HepG2 (cell line): ENCODE results near the gene FAM171A2. TPM values are rescaled to one million over a fixed set of nuclear protein-coding genes. Genes with fewer than 3 reads are reported as not detected.

Experiments used
- AGO1 ChIP-seq: fragments of 200-400 bp; formaldehyde crosslinking; IDR thresholded peaks from 2 replicates; pipeline ENCODE4 v1.6.1; 2017; ENCODE audit warnings: mild to moderate bottlenecking, low read depth, low read length, moderate library complexity; ENCODE audit not compliant: poor library complexity, severe bottlenecking
- BHLHE40 ChIP-seq: IDR thresholded peaks from 2 replicates; pipeline ENCODE4 v1.6.1; 2011; ENCODE audit warnings: low read length, improper control_type of control experiment
- CENPBD1 ChIP-seq: sonication (generic); formaldehyde crosslinking; IDR thresholded peaks from 2 replicates; pipeline ENCODE4 v1.8.0; 2022; ENCODE audit warnings: missing genetic modification reagents, low read depth, mild to moderate bottlenecking, borderline replicate concordance
- DMAP1 ChIP-seq: IDR thresholded peaks from 2 replicates; pipeline ENCODE4 v1.6.1; 2016
- E2F5 ChIP-seq: sonication (generic); formaldehyde crosslinking; conservative IDR thresholded peaks from 2 replicates; pipeline ENCODE4 v1.4.0; 2020; ENCODE audit warnings: missing genetic modification reagents
- EP300 ChIP-seq, 3 experiments: sonication (generic) in 1 of 3; formaldehyde crosslinking in 1 of 3; IDR thresholded peaks; 2 replicates each; pipeline versions ENCODE4 v1.5.1 to v1.6.1; 2011 to 2020; ENCODE audit warnings: low read depth in 2 of 3, low read length in 2 of 3, borderline replicate concordance in 1 of 3, improper control_type of control experiment in 1 of 3, mild to moderate bottlenecking in 1 of 3, missing genetic modification reagents in 1 of 3, moderate library complexity in 1 of 3
- FOXM1 ChIP-seq: sonication (generic); formaldehyde crosslinking; IDR thresholded peaks from 2 replicates; pipeline ENCODE4 v1.5.0; 2020; ENCODE audit warnings: missing genetic modification reagents
- GABPB1 ChIP-seq: IDR thresholded peaks from 2 replicates; pipeline ENCODE4 v1.6.1; 2016; ENCODE audit warnings: mild to moderate bottlenecking, missing genetic modification reagents, moderate library complexity, missing compliant biosample characterization
- GMEB1 ChIP-seq: sonication (generic); formaldehyde crosslinking; IDR thresholded peaks from 2 replicates; pipeline ENCODE4 v1.5.1; 2020; ENCODE audit warnings: missing genetic modification reagents, mild to moderate bottlenecking, borderline replicate concordance
- GZF1 ChIP-seq: sonication (generic); formaldehyde crosslinking; IDR thresholded peaks from 2 replicates; pipeline ENCODE4 v1.5.1; 2020; ENCODE audit warnings: mild to moderate bottlenecking, missing genetic modification reagents
- MAZ ChIP-seq, 2 experiments: sonication (generic) in 1 of 2; formaldehyde crosslinking in 1 of 2; IDR thresholded peaks; 2 replicates each; pipeline versions ENCODE4 v1.5.0 to v1.6.1; 2012 to 2020; ENCODE audit warnings: low read depth in 2 of 2, mild to moderate bottlenecking in 2 of 2, borderline replicate concordance in 1 of 2, improper control_type of control experiment in 1 of 2, low read length in 1 of 2, missing genetic modification reagents in 1 of 2, moderate library complexity in 1 of 2
- TAF15 ChIP-seq: fragments of 200-400 bp; formaldehyde crosslinking; IDR thresholded peaks from one replicate; pipeline ENCODE4 v1.6.1; 2018; ENCODE audit warnings: mild to moderate bottlenecking, low read depth, low read length; ENCODE audit not compliant: poor library complexity, severe bottlenecking
- ZBTB7B ChIP-seq: sonication (generic); formaldehyde crosslinking; IDR thresholded peaks from 2 replicates; pipeline ENCODE4 v1.4.0; 2020; ENCODE audit warnings: missing genetic modification reagents
- ZFYVE20 ChIP-seq: sonication (generic); formaldehyde crosslinking; IDR thresholded peaks from 2 replicates; pipeline ENCODE4 v1.8.0; 2023; ENCODE audit warnings: low read depth, mild to moderate bottlenecking, moderate library complexity, missing genetic modification reagents, borderline replicate concordance
- ZNF263 ChIP-seq: sonication (generic); formaldehyde crosslinking; IDR thresholded peaks from 2 replicates; pipeline ENCODE4 v1.4.0; 2020; ENCODE audit warnings: missing genetic modification reagents
- ZNF564 ChIP-seq: sonication (generic); formaldehyde crosslinking; IDR thresholded peaks from 2 replicates; pipeline ENCODE4 v1.8.1; 2023; ENCODE audit warnings: mild to moderate bottlenecking, missing genetic modification reagents
- ZNF570 ChIP-seq: sonication (generic); formaldehyde crosslinking; IDR thresholded peaks from 2 replicates; pipeline ENCODE4 v1.4.0; 2020; ENCODE audit warnings: mild to moderate bottlenecking, missing genetic modification reagents, borderline replicate concordance
- ZNF589 ChIP-seq: sonication (generic); formaldehyde crosslinking; conservative IDR thresholded peaks from 2 replicates; pipeline ENCODE4 v1.8.0; 2022; ENCODE audit warnings: mild to moderate bottlenecking, moderate library complexity, missing genetic modification reagents
- ZNF639 ChIP-seq: conservative IDR thresholded peaks from 2 replicates; pipeline ENCODE4 v1.6.1; 2018; ENCODE audit warnings: missing genetic modification reagents
- ZNF660 ChIP-seq: sonication (generic); formaldehyde crosslinking; IDR thresholded peaks from 2 replicates; pipeline ENCODE4 v1.5.1; 2020; ENCODE audit warnings: mild to moderate bottlenecking, low read depth, missing genetic modification reagents, borderline replicate concordance
- ZNF740 ChIP-seq: sonication (generic); formaldehyde crosslinking; IDR thresholded peaks from 2 replicates; pipeline ENCODE4 v1.4.0; 2020; ENCODE audit warnings: missing genetic modification reagents
- ZNF773 ChIP-seq: sonication (generic); formaldehyde crosslinking; IDR thresholded peaks from 2 replicates; pipeline ENCODE4 v1.4.0; 2020; ENCODE audit warnings: missing genetic modification reagents, borderline replicate concordance
- ZNF790 ChIP-seq: sonication (generic); formaldehyde crosslinking; IDR thresholded peaks from 2 replicates; pipeline ENCODE4 v1.8.0; 2022; ENCODE audit warnings: missing genetic modification reagents, mild to moderate bottlenecking, borderline replicate concordance
- polyA plus RNA-seq, 8 experiments: library from polyadenylated mRNA; depleted of rRNA in 3 of 8; stranded (reverse) in 7 of 8; unstranded in 1 of 8; fragments of >200 nt; fragmentation: Illumina TruSeq in 4 of 8; extraction: Trizol in 4 of 8; gene quantifications; 2 replicates each; pipeline versions ENCODE4 v1.2.1 to v1.2.3, GENCODE V29; 2011 to 2016; ENCODE audit warnings: low read depth in 4 of 8, missing spikeins in 1 of 8, mixed read lengths in 1 of 8; ENCODE audit not compliant: insufficient read depth in 1 of 8
- total RNA-seq, 5 experiments: library from RNA; depleted of rRNA; stranded (reverse); fragments of >200 nt; fragmentation: Illumina TruSeq; extraction: Trizol; gene quantifications; 2 replicates each; pipeline ENCODE4 v1.2.3, GENCODE V29; 2016; ENCODE audit warnings: low read depth in 1 of 5

Gene FAM171A2
- total and polyA plus RNA-seq, 2 of the 13 experiments (the other 11 are each of a cell fraction or from before 2014, with no cell fraction given) = 1.8 to 3.6 TPM

DNA sequence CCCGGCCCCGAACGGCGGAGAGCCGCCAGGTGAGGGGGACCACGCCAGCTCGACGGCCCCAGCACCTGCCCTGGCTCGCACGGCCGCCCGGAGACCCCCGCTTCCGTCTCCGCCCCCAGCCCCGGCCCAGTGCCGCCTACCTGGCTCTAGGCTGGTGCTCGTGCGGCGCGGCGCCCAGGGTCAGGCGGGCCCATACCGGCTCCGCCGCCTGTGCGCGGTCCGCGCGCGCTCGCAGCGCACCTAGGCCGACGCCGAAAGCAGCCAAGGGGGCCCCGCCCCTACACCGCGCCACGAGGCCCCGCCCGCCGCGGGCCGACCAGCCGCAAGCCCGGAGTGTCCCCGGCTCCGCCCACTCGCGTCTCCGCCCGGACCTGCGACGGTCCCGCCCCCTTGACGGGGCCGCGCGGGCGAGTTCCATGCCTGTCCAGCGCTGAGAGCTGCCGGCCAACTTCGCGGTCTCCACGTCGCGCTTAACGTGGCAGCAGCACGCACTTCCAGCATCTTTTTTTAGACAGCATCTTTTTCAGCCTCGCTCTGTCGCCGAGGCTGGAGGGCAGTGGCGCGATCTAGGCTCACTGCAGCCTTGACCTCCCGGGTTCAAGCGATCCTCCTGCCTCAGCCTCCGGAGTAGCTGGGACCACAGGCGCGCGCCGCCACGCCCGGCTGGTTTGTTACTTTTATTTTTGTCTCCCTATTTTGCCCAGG is 38.9 kb downstream of the FAM171A2 start, which contains the start of gene SLC25A39 (continued):
- TF ChIP-seq EP300 (IDR thresholded peaks at IDR 0.05; ENCODE audit: low read depth in 2 of 2, low read length in 2 of 2) (peak in 1 of 2 experiments; percentile 31; a peak in 2 of 4 replicates), EP300 (CRISPR knock-in tag; IDR thresholded peaks at IDR 0.05; ENCODE audit: borderline replicate concordance) (no peak), ZNF790 (CRISPR knock-in tag) (peak; percentile 93; the same call in 1 of the 2 replicates), CENPBD1 (no peak), AGO1 (no peak), BHLHE40 (peak; percentile 71), ZBTB7B (CRISPR knock-in tag) (0 out of 2 replicates have a peak, but pooled peaks have one; percentile 16), ZNF740 (peak; percentile 83; the same call in 1 of the 2 replicates), E2F5 (CRISPR knock-in tag) (peak; percentile 50; the same call in 1 of the 2 replicates), GZF1 (CRISPR knock-in tag) (0 out of 2 replicates have a peak, but pooled peaks have one; percentile 9), DMAP1 (CRISPR knock-in tag) (peak; percentile 41; the same call in 1 of the 2 replicates), ZNF263 (CRISPR knock-in tag) (0 out of 2 replicates have a peak, but pooled peaks have one; percentile 22), GABPB1 (peak; percentile 69), TAF15 (no peak), ZNF773 (peak; percentile 33; the same call in 1 of the 2 replicates), ZFYVE20 (CRISPR knock-in tag) (0 out of 2 replicates have a peak, but pooled peaks have one; percentile 70), MAZ (IDR thresholded peaks at IDR 0.05; ENCODE audit: borderline replicate concordance, low read depth, low read length) (peak; percentile 99), MAZ (CRISPR knock-in tag; IDR thresholded peaks at IDR 0.05; ENCODE audit: low read depth) (peak; percentile 100), ZNF570 (CRISPR knock-in tag) (0 out of 2 replicates have a peak, but pooled peaks have one; percentile 86), ZNF589 (CRISPR knock-in tag) (0 out of 2 replicates have a peak, but pooled peaks have one; percentile 55), GMEB1 (peak; percentile 52), ZNF639 (no peak; the same call in 1 of the 2 replicates), ZNF660 (CRISPR knock-in tag) (no peak), FOXM1 (CRISPR knock-in tag) (0 out of 2 replicates have a peak, but pooled peaks have one; percentile 7), ZNF564 (peak; percentile 78)
